Renal pelvis (tissue), 4 donors: Measurements from ENCODE around the gene FKBP2. TPM values are rescaled to one million over a fixed set of nuclear protein-coding genes. Genes with fewer than 3 reads are reported as not detected.

Experiments
- DNase-seq: peaks from one replicate; pipeline ENCODE4 v3.0.0-alpha.2; 2013
- polyA plus RNA-seq, 3 donors: library from polyadenylated mRNA; unstranded; fragments of 120-200 nt; gene quantifications; one replicate each; pipeline ENCODE4 v1.2.1, GENCODE V29; 2013; ENCODE audit not compliant: insufficient read length in 3 of 3

Gene FKBP2
- polyA plus RNA-seq, 3 donors, result 98.7 to 122 (median 101) TPM

DNA sequence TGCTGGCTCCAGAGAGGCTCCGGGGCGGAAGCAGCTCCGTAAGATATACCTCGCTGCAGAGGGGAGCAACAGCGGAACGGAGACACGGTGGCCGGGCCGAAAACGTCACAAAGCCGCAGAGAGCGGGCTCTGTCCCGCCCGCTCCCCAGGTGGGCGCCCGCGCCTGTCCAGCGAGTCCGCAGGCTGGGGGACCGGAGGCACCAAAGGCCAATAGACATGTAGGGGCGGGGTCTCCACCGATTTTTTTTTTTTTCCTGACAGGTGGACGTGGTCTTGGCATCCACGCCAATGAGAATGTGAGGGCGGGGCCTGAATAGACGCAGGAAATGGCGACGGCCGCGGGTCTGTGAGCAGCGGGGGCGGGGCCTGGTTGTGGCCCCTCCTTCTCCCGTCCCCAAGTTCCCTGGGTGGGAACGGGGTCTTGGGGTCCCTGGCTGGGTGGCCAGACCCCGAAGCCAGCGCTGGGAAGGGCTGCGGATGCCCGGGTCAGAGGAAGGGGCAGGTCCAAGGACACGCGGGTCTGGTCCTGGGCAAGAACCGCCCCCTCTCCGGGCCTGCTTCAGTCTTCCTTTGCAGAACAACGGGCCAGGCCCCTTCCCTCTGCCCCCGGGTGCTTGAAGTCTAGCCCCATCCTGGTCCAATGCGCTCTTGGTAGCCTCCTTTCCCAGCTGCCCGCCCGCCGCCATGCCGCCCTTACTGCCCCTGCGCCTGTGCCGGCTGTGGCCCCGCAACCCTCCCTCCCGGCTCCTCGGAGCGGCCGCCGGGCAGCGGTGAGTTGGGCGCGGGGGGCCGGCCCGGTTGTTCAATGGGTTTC is 10.5 kb upstream of the FKBP2 start, which contains the start of gene DNAJC4:
Gene DNAJC4, plus strand, starts transcription at position 378 of the 814 bp plus-strand sequence. Its CDS starts 307 bp downstream, at position 685.
- peak; percentile 96 for DNase-seq

DNA sequence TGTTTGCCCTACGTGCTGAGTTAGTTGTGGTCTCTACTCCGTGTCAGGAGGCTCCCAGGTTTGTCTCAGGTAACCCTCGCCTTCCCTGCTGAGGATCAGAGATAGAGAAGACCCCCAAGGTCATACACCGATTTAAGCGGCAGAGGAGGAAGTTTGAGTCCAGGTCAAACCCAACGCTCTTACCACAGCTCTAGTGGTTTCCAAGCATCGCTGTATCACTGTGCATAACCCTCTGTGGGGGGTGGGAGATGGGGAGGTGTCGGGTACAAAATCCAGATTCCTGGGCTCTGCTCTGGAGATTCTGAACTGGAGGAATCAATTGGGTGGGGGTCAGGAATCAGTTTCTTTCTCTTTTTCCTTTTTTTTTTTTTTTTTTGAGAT is 9.9 kb upstream of the FKBP2 start:
- DNase-seq, result no peak

DNA sequence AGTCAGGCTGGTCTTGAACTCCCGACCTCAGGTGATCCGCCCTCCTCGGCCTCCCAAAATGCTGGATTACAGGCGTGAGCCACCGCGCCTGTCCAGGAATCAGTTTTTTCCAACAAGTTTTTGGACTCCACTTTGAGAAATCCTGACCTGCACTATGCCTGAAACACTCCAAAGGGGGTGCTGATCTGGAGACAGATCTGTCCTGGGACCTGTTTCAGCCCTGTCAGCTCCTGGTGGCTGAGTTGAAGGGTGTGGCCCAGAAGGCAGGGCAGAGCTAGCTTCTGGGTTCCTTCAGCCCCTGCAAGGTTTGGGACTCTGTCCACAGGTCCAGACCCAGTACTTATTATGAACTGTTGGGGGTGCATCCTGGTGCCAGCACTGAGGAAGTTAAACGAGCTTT is 9.3 kb upstream of the FKBP2 start:
- no peak for DNase-seq

DNA sequence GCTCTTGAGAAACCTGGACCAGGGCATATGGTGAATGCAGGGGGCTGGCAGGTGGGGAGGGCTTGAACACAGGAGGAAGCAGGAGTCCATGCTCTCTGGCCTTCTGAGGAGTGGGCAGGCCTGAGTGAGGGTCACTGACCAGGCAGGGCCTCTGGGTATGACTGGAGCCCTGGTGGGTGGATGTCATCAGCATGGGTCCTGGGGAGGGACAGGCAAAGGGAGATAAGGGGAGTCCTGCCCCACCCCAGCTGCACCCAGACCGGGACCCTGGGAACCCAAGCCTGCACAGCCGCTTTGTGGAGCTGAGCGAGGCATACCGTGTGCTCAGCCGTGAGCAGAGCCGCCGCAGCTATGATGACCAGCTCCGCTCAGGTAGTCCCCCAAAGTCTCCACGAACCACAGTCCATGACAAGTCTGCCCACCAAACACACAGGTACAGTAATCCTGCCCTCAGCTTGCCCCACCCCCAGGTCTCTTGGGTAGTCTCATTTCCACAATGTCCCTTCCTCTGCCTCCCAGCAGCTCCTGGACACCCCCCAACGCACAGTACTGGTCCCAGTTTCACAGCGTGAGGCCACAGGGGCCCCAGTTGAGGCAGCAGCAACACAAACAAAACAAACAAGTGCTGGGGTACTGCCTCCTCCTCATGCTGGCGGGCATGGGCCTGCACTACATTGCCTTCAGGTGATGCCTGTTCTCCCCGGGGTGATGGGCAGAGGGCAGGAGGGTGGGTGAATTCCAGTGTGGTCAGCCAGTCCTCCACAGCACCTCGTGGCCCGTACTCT is 8.5 kb upstream of the FKBP2 start:
- DNase-seq, result no peak

DNA sequence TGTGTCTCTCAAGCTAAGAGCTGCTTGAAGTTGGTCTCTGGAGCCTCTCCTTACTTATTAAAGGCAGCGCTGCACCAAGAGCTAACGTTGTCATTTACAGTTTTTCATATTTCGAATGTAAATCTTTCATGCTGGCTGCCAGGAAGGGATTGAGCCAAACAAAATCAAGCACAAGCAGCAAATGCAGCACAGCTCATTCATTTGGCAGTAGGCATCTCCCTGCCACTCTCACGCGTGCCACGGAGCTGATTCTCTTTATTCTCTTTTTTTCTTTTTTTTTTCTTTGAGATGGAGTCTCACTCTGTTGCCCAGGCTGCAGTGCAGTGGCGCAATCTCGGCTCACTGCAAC is 8.0 kb upstream of the FKBP2 start:
- no peak for DNase-seq

DNA sequence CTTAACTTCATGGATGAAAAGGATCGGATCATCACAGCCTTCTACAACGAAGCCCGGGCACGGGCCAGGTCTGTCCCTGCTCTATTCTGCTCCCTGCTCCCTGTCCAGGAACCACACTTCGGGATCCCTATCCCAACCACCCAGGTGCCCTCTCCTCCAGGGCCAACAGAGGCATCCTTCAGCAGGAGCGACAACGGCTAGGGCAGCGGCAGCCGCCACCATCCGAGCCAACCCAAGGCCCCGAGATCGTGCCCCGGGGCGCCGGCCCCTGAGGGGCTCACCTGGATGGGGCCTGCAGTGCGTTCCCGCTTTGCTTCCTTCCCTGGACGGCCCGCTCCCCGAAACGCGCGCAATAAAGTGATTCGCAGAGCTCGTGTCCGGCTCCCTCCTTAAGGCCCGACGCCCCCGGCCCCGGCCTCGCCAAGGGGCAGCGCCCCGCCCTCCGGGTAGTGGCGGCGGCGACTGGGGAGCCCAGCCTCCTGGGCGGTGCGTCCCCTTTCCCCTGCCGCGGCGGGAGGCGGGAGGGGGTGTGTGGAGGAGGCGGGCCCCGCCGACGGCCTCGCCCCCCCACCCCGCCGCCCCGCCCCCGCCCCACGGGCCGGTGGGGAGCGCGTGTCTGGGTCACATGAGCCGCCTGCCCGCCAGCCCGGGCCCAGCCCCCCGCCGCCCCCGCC is 6.8 kb upstream of the FKBP2 start, which contains the start of gene VEGFB:
Gene VEGFB, plus strand, starts transcription at position 672 of the 674 bp plus-strand sequence. CDS start 250 bp downstream, outside the sequence.
- DNase-seq, result peak; percentile 53

DNA sequence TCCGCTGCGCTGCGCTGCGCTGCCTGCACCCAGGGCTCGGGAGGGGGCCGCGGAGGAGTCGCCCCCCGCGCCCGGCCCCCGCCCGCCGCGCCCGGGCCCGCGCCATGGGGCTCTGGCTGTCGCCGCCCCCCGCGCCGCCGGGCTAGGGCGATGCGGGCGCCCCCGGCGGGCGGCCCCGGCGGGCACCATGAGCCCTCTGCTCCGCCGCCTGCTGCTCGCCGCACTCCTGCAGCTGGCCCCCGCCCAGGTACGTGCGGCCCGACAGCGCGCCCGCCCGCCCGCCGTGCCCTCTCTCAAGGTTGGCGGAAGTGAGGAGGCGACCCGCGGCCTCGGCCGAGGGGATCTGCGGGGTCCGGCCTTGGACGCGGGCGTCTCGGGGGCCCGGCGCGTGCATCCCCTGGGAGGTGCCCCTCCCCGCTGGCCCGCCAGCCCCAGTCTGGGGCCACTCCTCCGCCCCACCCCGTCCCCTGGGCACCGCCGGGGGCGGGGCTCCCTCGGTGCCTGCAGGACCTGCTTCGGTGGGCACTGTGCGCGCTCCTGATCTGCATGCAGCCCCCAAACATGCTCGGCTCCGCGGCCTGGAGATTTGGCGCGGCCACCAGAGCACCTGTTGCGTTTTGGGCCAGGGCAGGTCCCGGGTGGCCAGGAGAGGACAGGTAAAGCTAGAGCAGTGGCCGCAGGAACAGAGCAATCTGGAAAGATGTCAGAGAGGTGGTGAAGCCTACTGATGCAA is 6.1 kb upstream of the FKBP2 start:
- peak; percentile 57 for DNase-seq

DNA sequence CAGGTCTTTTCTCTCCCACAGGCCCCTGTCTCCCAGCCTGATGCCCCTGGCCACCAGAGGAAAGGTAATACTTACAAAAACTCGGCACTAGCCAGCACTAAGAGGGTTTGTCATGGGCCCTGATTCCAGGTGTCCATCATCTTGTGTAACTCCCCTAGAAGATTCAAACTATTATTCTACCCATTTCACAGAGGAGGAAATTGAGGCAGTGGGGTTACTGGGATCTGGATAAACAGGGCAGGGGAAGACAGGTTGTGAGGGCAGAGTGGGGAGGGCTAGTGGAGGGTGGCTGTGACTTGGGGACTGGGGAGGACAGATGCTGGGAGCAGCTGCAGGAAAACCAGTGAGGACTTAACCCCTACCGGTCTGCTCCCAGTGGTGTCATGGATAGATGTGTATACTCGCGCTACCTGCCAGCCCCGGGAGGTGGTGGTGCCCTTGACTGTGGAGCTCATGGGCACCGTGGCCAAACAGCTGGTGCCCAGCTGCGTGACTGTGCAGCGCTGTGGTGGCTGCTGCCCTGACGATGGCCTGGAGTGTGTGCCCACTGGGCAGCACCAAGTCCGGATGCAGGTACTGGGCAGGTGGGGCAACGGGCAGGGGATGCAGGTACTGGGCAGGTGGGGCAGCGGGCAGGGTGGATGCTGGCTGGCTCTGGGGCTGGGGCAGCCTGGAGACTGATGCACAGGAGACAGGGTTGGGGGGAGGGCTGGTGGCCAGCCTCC is 5.3 kb upstream of the FKBP2 start:
- DNase-seq, result no peak

DNA sequence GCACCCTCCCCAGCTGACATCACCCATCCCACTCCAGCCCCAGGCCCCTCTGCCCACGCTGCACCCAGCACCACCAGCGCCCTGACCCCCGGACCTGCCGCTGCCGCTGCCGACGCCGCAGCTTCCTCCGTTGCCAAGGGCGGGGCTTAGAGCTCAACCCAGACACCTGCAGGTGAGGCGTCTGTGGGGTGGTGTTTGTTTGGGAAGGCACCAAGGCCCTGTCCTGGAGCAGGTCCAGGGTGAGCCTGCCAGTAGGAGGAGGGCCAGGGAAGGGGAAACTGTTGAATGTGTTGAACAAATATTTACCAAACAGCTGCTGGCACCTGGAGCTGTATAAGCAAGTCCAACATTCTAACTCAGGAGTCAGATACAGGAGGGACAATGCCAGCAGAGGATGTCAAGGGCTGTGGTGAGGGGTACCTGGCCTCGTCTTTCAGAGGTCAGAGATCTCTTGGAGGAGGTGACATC is 3.4 kb upstream of the FKBP2 start:
- no peak for DNase-seq

DNA sequence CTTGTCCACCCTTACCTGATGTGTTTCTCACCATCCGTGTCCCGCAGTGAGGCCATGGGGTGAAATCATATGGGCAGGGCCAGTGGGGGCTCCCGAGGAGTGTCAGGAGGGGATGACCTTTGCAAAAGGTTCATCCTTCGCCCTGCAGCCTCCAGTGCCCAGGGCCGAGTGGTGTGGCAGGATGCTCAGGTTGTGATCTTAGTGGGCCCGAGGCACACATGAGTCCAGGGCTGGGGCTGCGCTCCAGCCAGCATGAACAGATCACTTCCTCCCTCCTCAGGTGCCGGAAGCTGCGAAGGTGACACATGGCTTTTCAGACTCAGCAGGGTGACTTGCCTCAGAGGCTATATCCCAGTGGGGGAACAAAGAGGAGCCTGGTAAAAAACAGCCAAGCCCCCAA is 2.8 kb upstream of the FKBP2 start:
- DNase-seq, result no peak

DNA sequence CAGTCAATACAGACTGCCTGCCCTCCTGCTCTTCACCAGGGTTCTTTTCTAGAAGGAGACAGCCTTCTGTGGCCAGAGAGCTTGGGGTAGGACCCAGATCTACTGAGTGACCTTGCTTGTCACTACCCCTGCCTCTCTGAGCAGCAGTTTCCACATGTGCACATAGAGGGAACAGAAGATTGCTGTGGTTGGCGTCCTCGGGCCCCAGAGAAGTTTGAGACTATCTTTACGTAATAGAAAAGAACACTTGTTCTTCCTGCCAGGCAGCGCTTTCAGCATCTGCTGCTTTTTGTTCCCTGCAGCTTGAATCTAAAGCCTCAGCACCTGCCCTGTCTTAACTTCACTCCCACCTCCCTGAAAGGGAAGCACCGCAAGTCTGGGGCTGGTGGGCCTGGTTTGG is 1.9 kb upstream of the FKBP2 start:
- DNase-seq, result no peak

DNA sequence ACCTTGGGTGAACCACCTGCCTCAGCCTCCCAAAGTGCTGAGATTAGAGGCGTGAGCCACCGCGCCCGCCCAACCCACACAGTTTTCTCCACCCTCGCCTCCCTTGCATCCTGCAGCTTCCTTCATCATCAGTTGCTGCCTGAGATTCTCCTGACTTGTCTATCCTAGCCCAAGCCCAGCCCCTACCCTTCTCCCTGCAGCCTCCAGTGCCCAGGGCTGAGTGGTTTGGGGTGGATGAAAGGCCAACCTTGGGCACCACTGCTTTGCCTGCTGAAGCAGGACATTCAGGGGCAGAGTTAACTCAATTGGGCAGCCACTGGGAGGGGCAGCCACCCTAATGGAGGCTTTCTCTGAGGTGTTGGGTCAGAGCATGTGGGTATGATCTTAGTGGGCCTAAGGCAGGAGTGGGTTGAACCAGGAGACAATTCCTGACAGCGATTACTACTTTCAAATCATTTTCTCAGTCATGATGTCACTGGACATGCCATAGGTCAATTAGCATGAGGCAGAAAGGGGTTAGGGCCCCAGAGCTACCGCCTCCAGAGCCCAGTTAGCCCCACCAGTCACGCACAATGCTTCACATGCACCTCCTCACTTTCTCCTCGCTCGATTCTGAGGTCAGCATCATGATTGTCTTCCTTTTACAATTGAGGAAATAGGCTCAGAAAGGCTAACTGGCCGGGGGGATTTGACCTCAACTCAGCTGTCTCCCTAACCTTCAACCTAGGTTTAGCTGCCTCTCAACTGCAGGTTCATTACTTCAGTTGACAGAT is 1.0 kb upstream of the FKBP2 start:
- no peak for DNase-seq

DNA sequence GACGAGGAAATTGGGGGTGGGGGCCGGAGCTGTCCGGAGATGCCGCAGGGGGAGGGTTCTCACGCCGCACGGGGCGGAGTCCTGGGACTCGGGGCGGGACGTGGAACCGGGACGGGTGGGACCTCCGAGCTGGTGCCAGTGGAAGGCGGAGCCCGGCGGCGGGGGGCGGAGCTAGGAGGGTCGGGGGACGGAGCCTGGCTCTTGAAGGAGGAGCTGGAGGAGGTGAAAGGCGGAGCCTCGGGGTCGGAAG is 271 bp downstream of the FKBP2 start:
- DNase-seq, result peak; percentile 99

DNA sequence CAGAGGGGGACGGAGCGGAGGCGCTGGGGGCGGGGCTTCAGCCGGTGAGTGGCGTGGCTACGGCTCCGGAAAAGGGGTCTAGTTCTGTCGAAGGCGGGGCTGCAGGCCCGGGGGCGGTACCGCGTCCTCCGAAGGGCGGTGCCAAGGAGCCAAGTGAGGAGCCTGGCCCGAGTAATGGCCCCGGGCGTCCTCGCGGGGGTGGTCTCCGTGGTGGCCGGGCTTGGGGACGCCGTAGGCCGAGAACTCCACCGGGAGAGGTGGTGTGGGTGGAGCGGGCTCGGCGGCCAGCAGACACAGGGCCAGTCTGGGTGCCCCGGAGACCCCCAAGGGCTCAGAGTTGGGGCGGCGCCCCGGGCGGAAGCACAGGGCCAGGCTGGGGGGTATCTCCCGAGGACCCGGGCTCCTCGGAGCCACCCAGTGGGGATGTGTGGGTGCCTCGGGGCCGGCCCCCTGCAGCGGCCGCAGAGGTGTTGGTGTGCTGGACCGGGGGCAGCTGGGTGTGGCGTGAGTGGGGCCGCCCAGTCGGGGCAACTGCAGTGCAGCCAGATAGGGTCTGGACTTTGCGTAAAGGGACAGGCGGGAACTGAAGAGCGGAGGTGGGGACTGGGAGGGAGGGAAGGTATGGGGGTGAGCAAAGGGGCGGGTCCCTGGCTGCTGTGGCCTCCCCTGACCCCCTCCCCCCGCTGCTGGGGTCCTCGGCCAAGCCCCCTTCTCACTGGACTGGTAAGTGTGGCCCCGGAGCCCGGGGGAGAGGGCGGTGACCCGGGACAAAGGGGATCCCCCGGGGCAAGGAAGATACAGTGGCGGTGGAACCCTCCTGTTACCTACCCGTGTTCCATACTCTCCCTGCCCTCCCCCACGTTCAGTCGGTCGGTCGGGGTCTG is 838 bp downstream of the FKBP2 start:
- no peak for DNase-seq

DNA sequence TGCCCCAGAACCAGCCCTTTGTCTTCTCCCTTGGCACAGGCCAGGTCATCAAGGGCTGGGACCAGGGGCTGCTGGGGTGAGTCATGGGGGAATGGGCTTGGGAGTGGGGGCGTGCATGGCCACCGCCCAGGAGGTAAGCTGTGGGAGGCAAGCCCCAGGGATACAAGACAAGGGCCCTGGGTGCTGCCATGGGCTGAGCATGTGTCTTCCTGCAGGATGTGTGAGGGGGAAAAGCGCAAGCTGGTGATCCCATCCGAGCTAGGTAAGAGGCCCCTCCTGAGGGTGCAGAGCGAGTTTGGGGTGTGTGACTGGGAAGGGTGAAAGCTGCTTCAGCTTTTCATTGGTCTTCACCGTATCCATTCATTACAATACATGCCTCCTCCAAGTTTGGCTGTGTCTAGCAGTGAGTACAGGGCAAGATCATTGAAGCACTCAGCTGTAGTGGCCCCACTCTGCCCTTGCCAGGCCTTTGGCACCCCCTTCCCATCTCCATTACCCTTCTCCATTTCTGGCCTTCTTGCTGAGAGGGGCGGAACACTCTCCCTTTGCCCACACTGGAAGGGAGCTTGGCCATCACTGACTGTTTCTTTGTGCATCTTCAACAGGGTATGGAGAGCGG is 2.5 kb downstream of the FKBP2 start:
- DNase-seq, result no peak

DNA sequence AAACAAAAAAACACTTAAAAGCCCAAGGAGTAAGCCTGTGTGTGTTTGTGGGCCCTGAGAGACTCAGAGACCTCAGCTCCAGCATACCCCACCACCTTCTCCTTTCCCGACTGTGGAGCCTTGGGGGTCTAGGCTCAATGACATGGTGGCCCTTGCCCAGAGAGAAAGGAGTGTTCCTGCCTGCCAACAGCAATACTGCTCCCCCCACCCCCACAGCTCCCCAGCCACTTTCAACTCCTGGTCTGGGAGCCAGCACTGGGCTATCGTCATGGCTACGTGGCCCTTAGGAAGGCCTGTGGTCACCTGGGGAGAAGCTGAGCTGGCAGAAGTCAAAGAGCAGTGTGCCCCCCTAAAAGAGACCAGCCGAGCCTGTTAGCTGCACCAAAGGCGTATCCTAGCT is 3.2 kb downstream of the FKBP2 start:
- no peak for DNase-seq

DNA sequence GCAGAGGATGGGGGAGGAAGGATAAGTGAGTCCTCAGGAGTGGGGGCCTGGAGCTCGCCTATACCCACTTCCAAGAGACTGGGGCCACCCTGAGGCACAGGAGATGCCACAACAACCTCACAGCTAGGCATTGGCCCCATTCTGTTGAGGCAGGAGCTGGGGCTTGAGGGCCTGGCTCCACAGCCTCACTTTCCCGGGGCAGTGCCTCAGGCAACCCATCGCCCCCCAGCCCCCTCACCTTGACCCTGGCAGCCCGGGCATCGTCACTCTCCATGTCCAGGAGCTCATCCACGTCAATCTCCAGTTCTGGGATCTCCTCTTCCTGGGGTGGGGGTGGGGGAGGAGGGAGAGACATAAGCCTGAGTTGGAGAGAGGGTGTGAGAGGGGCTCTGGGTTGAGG is 4.1 kb downstream of the FKBP2 start:
- DNase-seq, result no peak

DNA sequence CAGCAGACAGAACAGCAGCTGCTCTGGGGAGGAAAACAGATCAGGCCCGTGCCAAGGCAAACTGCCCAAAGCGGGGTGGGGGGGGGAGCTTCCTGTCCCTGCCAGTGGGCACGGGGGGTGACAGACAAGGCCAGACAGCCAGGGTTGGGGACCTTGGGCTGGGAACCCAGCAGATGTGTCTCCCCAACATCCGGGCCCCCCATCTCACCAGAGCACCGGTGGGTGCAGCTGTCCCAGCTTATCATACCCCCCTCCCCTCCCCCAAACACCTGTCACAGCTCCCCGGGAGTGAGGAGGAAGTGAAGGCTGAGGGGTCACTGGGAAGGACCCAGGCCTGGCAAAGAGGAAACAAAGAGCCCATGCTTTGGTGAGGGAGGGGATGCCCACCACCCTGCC is 4.5 kb downstream of the FKBP2 start:
- no peak for DNase-seq
